A673 (cell line): ENCODE results near the gene LARP4B. TPM values are rescaled to one million over a fixed set of nuclear protein-coding genes. Genes with fewer than 3 reads are reported as not detected.

Source experiments
- BruUV-seq: library from RNA; stranded (reverse); fragments of 400-500 nt; replicated peaks from 2 replicates; lab custom pipeline; 2021; lab: Mats Ljungman, UMichigan
- CTCF ChIA-PET: fragments of 300-600 bp; sonication (Branson Sonifier 250); formaldehyde crosslinking; loops from one replicate; lab custom pipeline; 2022; ENCODE audit warnings: antibody characterized with exemption; lab: Charles Lee
- POLR2A ChIA-PET: fragments of 300-600 bp; sonication (Branson Sonifier 250); formaldehyde crosslinking; loops from one replicate; lab custom pipeline; 2022; ENCODE audit warnings: antibody characterized with exemption; ENCODE audit not compliant: low non-redundant PET; lab: Charles Lee
- DNase-seq: peaks from one replicate; pipeline ENCODE4 v3.0.0-alpha.2; 2015; ENCODE audit warnings: low spot score
- H3K27ac ChIP-seq: fragments of 200-600 bp; sonication (generic); 2 replicates; pipeline ENCODE4 v1.5.1; 2016; ENCODE audit warnings: mixed run types, low read depth, mild to moderate bottlenecking, mixed read lengths, antibody characterized with exemption, low read length; ENCODE audit not compliant: poor library complexity, severe bottlenecking
- H3K27me3 ChIP-seq: fragments of 200-600 bp; sonication (generic); replicated peaks from 2 replicates; pipeline ENCODE4 v1.6.1; 2017; ENCODE audit warnings: mixed run types, low read depth, mild to moderate bottlenecking, mixed read lengths, antibody characterized with exemption, low read length; ENCODE audit not compliant: insufficient read depth, poor library complexity
- H3K36me3 ChIP-seq: fragments of 200-600 bp; sonication (generic); 2 replicates; pipeline ENCODE4 v1.6.1; 2016; ENCODE audit warnings: mixed run types, mild to moderate bottlenecking, mixed read lengths, antibody characterized with exemption, low read length; ENCODE audit not compliant: insufficient read depth, poor library complexity, severe bottlenecking
- H3K4me1 ChIP-seq: fragments of 200-600 bp; sonication (generic); 2 replicates; pipeline ENCODE4 v1.6.1; 2017; ENCODE audit warnings: mixed run types, mild to moderate bottlenecking, mixed read lengths, antibody characterized with exemption, low read length; ENCODE audit not compliant: insufficient read depth, poor library complexity, severe bottlenecking
- H3K4me3 ChIP-seq: fragments of 200-600 bp; sonication (generic); 2 replicates; pipeline ENCODE4 v1.5.1; 2016; ENCODE audit warnings: low read depth, mixed run types, mild to moderate bottlenecking, mixed read lengths, low read length; ENCODE audit not compliant: poor library complexity, severe bottlenecking
- H3K9me3 ChIP-seq: fragments of 200-600 bp; sonication (generic); 2 replicates; pipeline ENCODE4 v1.6.1; 2016; ENCODE audit warnings: mixed run types, low read depth, mild to moderate bottlenecking, mixed read lengths, antibody characterized with exemption, low read length; ENCODE audit not compliant: poor library complexity, severe bottlenecking
- CTCF ChIP-seq: fragments of 300-800, 200-600 bp; sonication (generic); conservative IDR thresholded peaks from 2 replicates; pipeline ENCODE4 v1.5.1; 2017; ENCODE audit warnings: low read depth, mild to moderate bottlenecking, antibody characterized with exemption, low read length, moderate library complexity, mixed read lengths
- EZH2 ChIP-seq: fragments of 200-600 bp; sonication (generic); IDR thresholded peaks from 2 replicates; pipeline ENCODE4 v1.6.1; 2017; ENCODE audit warnings: borderline replicate concordance, low read depth, mild to moderate bottlenecking, mixed read lengths, antibody characterized with exemption, low read length; ENCODE audit not compliant: poor library complexity, severe bottlenecking
- intact Hi-C: fragments of 100-400 bp; cut with micrococcal nuclease; formaldehyde crosslinking; loops from one replicate; pipeline ENCODE4 v1.10.0; 2022; ENCODE audit not compliant: unreplicated experiment
- total RNA-seq: library from RNA; stranded (reverse); gene quantifications from 2 replicates; pipeline ENCODE4 v1.2.3, GENCODE V29; 2021

LARP4B gene
- total RNA-seq, 1 experiment from 2014 or later = 101 TPM

- no peak for DNase-seq
- Histone ChIP-seq H3K36me3 (peaks cover 14% of the 10 kb centered on the region), H3K4me3 (no peak overlapping the region), H3K27me3 (no peaks in the 10 kb centered on the region), H3K9me3 (no peaks in the 10 kb centered on the region), H3K27ac (no peak overlapping the region), H3K4me1 (peaks cover 2% of the 10 kb centered on the region)
- ChIA-PET POLR2A (no interaction called here), CTCF (no interaction called here)
- TF ChIP-seq EZH2 (no peak), CTCF (no peak)
- no TSS peak for BruUV-seq
- intact Hi-C loops = no loop called here
These were observed 97.0 kb downstream of the LARP4B start for GRCh38 chr10:834493-834892.

- no peak for TF ChIP-seq EZH2
- no peak for TF ChIP-seq CTCF
- DNase-seq = no peak
- CTCF ChIA-PET = no interaction called here
- POLR2A ChIA-PET = no interaction called here
- H3K27ac ChIP-seq = no peak overlapping the region
- no peaks in the 10 kb centered on the region for H3K4me1 ChIP-seq
- no peaks in the 10 kb centered on the region for H3K27me3 ChIP-seq
- H3K36me3 ChIP-seq = peaks cover 48% of the 10 kb centered on the region
- H3K4me3 ChIP-seq = no peak overlapping the region
- no peaks in the 10 kb centered on the region for H3K9me3 ChIP-seq
- intact Hi-C loops = no loop called here
- BruUV-seq = no TSS peak
These were observed 102.3 kb downstream of the LARP4B start for GRCh38 chr10:829241-829640.

GRCh38 chr10:828191-828590 is 103.3 kb downstream of the LARP4B start:
- Histone ChIP-seq H3K27ac (no peak overlapping the region), H3K4me3 (no peak overlapping the region), H3K9me3 (no peaks in the 10 kb centered on the region), H3K27me3 (no peaks in the 10 kb centered on the region), H3K4me1 (no peaks in the 10 kb centered on the region), H3K36me3 (peaks cover 57% of the 10 kb centered on the region)
- no TSS peak for BruUV-seq
- ChIA-PET POLR2A (no interaction called here), CTCF (no interaction called here)
- DNase-seq = no peak
- no peak for TF ChIP-seq EZH2
- no peak for TF ChIP-seq CTCF
- intact Hi-C loops = no loop called here
